Measurements from ENCODE around the gene C20orf204.
"Not testable (repeated sequence)": the region's sequence is repeated elsewhere in the genome, so short reads cannot be mapped to it uniquely, and the experiment has no call there.

Gene C20orf204, protein sequence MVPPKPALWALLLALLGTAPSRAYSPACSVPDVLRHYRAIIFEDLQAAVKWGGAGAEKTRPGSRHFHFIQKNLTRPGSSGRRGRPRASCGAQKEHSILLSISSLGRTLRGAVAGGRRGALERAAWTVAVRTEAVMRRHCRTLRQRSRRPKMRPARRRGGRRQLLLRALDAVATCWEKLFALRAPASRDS

DNA sequence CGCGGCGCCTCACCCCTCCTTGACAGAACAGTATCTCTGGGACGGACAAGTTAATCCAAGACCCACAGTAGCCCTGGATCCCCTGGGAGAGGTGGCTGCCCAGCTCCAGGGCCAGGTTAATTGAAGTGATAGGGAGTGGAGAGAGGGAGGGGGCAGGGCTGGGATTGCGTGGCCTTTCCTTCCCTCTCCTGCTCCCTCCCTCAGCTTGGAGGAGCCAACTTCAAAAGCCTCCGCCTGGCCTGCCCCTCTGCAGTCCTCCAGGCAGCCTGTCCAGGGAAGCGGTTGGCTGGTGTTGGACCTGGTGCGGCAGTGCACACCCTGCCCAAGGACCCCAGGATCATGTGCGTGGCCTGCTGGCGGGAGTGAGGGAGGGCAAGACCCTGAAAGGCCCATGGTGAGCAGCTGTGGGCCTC, at the start of gene C20orf204:
C20orf204 (plus strand) TSS at position 250 of the 413 bp plus-strand sequence; CDS start at position 392, 142 bp downstream.
- Mint-ChIP-seq H3K9me3 (no peaks in the 10 kb centered on the region), H3K4me3 (peak within 1 kb of the TSS; percentile 67), H3K27ac (peak within 1 kb of the TSS; percentile 92), H3K27me3 (no peaks in the 10 kb centered on the region), H3K4me1 (peaks cover 49% of the 10 kb centered on the region), H3K36me3 (peaks cover 2% of the 10 kb centered on the region)

DNA sequence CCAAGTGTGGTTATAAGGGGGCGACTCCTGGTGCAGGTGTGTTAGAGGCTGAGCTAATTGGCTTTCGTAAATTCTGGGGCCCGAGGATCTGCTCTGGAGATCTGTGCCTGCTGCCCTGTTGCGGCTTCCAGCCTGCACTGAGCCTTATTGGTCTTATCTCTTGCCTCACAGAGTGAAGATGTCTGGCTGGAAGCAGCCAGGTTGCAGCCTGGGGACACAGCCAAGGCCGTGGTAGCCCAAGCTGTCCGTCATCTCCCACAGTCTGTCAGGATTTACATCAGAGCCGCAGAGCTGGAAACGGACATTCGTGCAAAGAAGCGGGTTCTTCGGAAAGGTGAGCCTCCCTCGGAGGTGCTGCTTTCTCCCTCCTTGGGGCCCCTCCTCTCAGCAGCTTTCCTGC, 35.1 kb upstream of the C20orf204 start:
- Mint-ChIP-seq H3K4me1 (peaks cover 32% of the 10 kb centered on the region), H3K4me3 (no peak overlapping the region), H3K9me3 (no peaks in the 10 kb centered on the region), H3K27me3 (no peaks in the 10 kb centered on the region), H3K27ac (no peak overlapping the region), H3K36me3 (peaks cover 11% of the 10 kb centered on the region)

DNA sequence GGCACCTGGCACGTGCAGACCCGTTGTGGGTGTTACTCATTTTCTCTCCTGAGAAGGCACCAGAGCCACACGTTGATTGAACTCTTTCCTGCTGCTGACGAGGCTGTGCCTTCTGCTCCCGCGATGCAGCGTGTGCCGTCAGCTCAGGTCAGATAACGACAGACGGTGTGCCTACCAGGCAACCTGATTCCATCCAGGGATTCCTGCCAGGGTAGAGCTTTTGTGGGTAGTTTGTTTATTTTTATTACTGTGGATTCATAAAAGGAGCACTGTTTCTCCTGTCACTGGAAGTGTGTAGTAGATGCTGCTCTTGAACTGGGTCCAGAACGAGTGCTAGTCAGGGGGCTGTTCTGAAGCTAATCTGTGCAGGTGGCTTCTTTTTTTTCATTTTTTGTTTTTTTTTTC, 34.4 kb upstream of the C20orf204 start:
- peak overlapping the region; percentile 68 for H3K4me3 Mint-ChIP-seq
- peaks cover 35% of the 10 kb centered on the region for H3K4me1 Mint-ChIP-seq
- no peaks in the 10 kb centered on the region for H3K27me3 Mint-ChIP-seq
- no peaks in the 10 kb centered on the region for H3K9me3 Mint-ChIP-seq
- peak overlapping the region; percentile 88 for H3K27ac Mint-ChIP-seq
- H3K36me3 Mint-ChIP-seq, result peaks cover 13% of the 10 kb centered on the region

- Mint-ChIP-seq H3K27ac (peak overlapping the region; percentile 23), H3K4me3 (no peak overlapping the region), H3K27me3 (no peaks in the 10 kb centered on the region), H3K36me3 (peaks cover 19% of the 10 kb centered on the region), H3K4me1 (peaks cover 49% of the 10 kb centered on the region), H3K9me3 (no peaks in the 10 kb centered on the region)
These were observed 31.8 kb upstream of the C20orf204 start for GRCh38 chr20:64003960-64004725.

GRCh38 chr20:64005394-64005793, 30.6 kb upstream of the C20orf204 start:
- Mint-ChIP-seq H3K27ac (peak overlapping the region; percentile 73), H3K27me3 (no peaks in the 10 kb centered on the region), H3K4me3 (peak overlapping the region; percentile 44), H3K4me1 (peaks cover 60% of the 10 kb centered on the region), H3K9me3 (no peaks in the 10 kb centered on the region), H3K36me3 (peaks cover 25% of the 10 kb centered on the region)

GRCh38 chr20:64006490-64006889, 29.5 kb upstream of the C20orf204 start:
- Mint-ChIP-seq H3K4me3 (no peak overlapping the region), H3K27ac (no peak overlapping the region), H3K36me3 (peaks cover 23% of the 10 kb centered on the region), H3K27me3 (no peaks in the 10 kb centered on the region), H3K9me3 (no peaks in the 10 kb centered on the region), H3K4me1 (peaks cover 68% of the 10 kb centered on the region)

DNA sequence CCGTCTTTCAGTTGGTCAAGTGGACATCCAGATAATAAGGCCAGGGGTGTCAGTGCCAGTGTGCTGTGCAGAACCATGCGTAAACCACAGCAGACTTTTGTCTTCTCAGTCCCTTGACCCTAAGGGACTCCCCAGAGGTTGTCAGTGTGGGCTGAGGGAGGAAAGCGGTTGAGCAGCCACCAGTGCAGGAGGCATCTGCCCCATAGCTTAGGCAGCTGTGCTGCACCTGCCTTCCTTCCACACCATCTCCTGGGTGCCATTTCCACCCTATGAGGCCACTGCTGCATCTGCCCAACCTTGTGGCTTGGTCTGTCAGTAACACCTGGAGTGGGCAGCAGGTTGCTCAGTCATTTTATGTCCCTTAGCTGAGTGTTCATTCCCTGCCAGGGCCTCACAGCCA, 29.1 kb upstream of the C20orf204 start:
- Mint-ChIP-seq H3K4me3 (no peak overlapping the region), H3K36me3 (peaks cover 21% of the 10 kb centered on the region), H3K4me1 (peaks cover 66% of the 10 kb centered on the region)

GRCh38 chr20:64009811-64010387, 26.1 kb upstream of the C20orf204 start:
- peaks cover 67% of the 10 kb centered on the region for H3K4me1 Mint-ChIP-seq
- no peaks in the 10 kb centered on the region for H3K27me3 Mint-ChIP-seq
- H3K27ac Mint-ChIP-seq, result peak overlapping the region; percentile 79
- H3K9me3 Mint-ChIP-seq, result no peaks in the 10 kb centered on the region
- H3K4me3 Mint-ChIP-seq, result peak overlapping the region; percentile 42
- H3K36me3 Mint-ChIP-seq, result peaks cover 28% of the 10 kb centered on the region

More for the DNA sequence above, 29.1 kb upstream of the C20orf204 start:
- no peaks in the 10 kb centered on the region for H3K9me3 Mint-ChIP-seq
- H3K27me3 Mint-ChIP-seq, result no peaks in the 10 kb centered on the region
- no peak overlapping the region for H3K27ac Mint-ChIP-seq

DNA sequence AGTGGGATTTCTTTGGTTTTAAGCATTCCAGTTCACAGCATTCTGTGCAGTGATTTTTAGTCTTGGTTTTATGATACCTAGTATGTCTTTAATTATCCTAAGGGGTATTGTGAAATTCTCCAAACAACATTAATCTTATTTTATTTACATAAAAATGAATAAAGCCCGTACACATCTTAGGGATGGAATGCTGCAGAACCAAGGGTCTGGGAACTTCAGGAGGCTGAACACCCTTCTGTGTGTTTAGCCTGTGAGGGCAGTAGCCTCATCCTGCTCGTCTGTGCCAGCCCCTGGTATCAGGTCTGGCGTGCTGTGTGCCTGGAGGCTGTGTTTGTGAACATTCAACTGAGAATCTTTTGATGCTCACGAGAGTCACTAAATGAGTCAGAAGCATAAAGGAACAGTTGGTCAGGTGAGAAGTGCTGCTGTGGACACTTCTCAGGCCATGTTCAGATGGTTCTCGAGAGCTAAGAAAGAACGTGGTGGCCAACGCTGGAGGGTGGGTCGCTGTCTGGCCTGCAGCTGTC, 25.2 kb upstream of the C20orf204 start:
- Mint-ChIP-seq H3K27me3 (no peaks in the 10 kb centered on the region), H3K36me3 (peaks cover 30% of the 10 kb centered on the region), H3K9me3 (no peaks in the 10 kb centered on the region), H3K4me1 (peaks cover 67% of the 10 kb centered on the region), H3K27ac (peak overlapping the region; percentile 5), H3K4me3 (peak overlapping the region; percentile 60)

DNA sequence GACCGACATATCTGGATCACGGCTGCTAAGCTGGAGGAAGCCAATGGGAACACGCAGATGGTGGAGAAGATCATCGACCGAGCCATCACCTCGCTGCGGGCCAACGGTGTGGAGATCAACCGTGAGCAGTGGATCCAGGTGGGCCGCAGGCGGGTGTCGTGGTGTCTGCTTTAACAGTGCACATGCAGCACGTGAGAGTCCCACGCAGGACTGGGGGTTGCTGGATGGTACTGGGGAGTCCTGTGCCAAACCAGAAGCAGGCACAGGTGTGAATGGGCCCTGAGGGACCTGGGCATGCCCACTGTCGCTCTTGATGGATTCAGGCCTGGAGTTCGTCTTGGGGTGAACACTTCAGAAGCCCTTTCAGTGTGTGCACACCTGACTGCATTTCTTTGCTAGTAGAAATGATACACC, 24.6 kb upstream of the C20orf204 start:
- H3K4me1 Mint-ChIP-seq, result peaks cover 67% of the 10 kb centered on the region

DNA sequence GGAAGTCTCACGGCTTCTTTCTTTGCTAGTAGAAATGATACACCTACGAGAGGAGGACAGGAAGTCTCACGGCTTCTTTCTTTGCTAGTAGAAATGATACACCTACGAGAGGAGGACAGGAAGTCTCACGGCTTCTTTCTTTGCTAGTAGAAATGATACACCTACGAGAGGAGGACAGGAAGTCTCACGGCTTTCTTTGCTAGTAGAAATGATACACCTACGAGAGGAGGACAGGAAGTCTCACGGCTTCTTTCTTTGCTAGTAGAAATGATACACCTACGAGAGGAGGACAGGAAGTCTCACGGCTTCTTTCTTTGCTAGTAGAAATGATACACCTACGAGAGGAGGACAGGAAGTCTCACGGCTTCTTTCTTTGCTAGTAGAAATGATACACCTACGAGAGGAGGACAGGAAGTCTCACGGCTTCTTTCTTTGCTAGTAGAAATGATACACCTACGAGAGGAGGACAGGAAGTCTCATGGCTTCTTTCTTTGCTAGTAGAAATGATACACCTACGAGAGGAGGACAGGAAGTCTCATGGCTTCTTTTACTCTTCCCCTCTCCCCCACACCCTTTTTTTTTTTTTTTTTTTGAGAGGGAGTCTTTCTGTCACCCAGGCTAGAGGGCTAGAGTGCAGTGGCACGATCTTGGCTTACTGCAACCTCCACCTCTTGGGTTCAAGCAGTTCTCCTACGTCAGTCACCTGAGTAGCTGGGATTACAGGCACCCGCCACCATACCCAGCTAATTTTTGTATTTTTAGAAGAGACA, 23.4 kb upstream of the C20orf204 start:
- H3K9me3 Mint-ChIP-seq, H3K27me3 Mint-ChIP-seq: not testable (repeated sequence)
- peaks cover 31% of the 10 kb centered on the region for H3K36me3 Mint-ChIP-seq
- peak overlapping the region; percentile 58 for H3K4me3 Mint-ChIP-seq
- peak overlapping the region; percentile 79 for H3K27ac Mint-ChIP-seq
- peaks cover 68% of the 10 kb centered on the region for H3K4me1 Mint-ChIP-seq

More for the DNA sequence above, 24.6 kb upstream of the C20orf204 start:
- H3K27me3 Mint-ChIP-seq, result no peaks in the 10 kb centered on the region
- H3K9me3 Mint-ChIP-seq, result no peaks in the 10 kb centered on the region
- peak overlapping the region; percentile 85 for H3K27ac Mint-ChIP-seq
- H3K4me3 Mint-ChIP-seq, result peak overlapping the region; percentile 60
- peaks cover 31% of the 10 kb centered on the region for H3K36me3 Mint-ChIP-seq

- Mint-ChIP-seq H3K36me3 (peaks cover 27% of the 10 kb centered on the region), H3K9me3 (no peaks in the 10 kb centered on the region), H3K27me3 (no peaks in the 10 kb centered on the region), H3K4me1 (peaks cover 54% of the 10 kb centered on the region), H3K4me3 (peak overlapping the region; percentile 23), H3K27ac (peak overlapping the region; percentile 8)
These were observed 20.3 kb upstream of the C20orf204 start for GRCh38 chr20:64015635-64016034.

DNA sequence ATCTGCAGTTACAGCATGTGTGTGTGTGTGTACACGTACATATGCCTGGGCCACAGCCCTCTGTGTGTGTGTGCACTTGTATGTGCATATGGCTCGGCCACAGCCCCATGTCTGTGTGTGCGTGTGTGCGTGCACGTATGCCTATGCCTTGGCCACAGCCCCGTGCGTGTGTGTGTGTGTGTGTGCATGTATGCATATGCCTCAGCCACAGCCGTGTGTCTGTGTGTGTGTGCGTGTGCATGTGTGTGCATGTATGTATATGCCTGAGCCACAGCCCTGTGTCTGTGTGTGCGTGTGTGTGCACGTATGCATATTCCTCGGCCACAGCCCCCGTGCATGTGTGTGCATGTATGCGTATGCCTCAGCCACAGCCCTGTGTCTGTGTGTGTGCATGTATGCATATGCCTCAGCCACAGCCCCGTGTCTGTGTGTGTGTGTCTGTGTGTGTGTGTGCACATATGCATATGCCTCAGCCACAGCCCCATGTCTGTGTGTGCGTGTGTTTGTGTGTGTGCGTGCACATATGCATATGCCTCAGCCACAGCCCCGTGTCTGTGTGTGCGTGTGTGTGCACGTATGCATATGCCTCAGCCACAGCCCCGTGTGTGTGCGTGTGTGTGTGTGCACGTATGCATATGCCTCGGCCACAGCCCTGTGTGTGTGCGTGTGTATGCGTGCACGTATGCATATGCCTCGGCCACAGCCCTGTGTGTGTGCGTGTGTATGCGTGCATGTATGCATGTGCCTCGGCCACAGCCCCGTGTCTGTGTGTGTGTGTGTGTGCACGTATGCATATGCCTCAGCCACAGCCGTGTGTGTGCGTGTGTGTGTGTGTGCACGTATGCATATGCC, 14.6 kb upstream of the C20orf204 start:
- Mint-ChIP-seq H3K4me3 (no peak overlapping the region), H3K36me3 (peaks cover 30% of the 10 kb centered on the region), H3K27me3 (no peaks in the 10 kb centered on the region), H3K27ac (no peak overlapping the region), H3K4me1 (peaks cover 33% of the 10 kb centered on the region), H3K9me3 (no peaks in the 10 kb centered on the region)

DNA sequence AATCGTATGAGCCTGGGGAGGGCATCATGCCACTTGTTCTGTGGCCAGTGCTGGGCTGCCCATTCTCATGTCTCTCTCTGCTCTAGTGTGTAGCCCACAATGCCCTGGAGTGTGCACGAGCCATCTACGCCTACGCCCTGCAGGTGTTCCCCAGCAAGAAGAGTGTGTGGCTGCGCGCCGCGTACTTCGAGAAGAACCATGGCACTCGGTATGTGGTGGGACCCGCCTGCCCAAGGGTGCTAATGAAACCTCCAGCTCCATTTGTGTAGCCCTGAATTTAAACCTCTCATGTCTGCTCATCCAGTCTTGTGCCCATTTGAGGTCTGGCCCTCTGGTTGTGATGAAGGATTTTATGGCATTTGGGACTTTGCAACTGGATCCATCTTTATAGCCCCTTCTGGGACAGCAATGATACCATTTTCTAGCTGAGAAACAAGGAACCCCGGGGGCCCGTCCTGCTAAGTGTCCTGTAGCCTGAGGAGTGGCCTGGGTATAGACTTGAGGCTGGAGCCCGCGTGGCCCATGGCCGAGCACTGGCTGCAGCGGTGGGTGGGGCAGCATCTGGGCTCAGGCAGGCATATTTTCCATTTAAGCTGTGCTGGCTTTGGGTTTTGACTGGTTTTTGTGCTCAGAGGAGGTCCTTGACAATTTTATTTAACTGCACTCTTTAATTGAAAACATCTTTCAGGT, 13.2 kb upstream of the C20orf204 start:
- Mint-ChIP-seq H3K9me3 (no peaks in the 10 kb centered on the region), H3K27me3 (no peaks in the 10 kb centered on the region), H3K4me1 (peaks cover 26% of the 10 kb centered on the region), H3K27ac (peak overlapping the region; percentile 30), H3K36me3 (peaks cover 27% of the 10 kb centered on the region), H3K4me3 (no peak overlapping the region)
